Left ventricle myocardium inferior (tissue), 1 donor: ENCODE data around the gene RPL36. TPM values are rescaled to one million over a fixed set of nuclear protein-coding genes. Genes with fewer than 3 reads are reported as not detected.

Source experiments
- DNase-seq: peaks from one replicate; pipeline ENCODE4 v3.0.0-alpha.2; 2020
- H3K27ac ChIP-seq: fragments of 200-600 bp; replicated peaks from 2 replicates; pipeline ENCODE4 v1.8.0; 2021
- H3K27me3 ChIP-seq: fragments of 200-600 bp; 2 replicates; pipeline ENCODE4 v1.8.0; 2021; ENCODE audit warnings: low read depth
- H3K36me3 ChIP-seq: fragments of 200-600 bp; 2 replicates; pipeline ENCODE4 v1.8.0; 2021
- H3K4me1 ChIP-seq: fragments of 200-600 bp; 2 replicates; pipeline ENCODE4 v1.8.0; 2021
- H3K4me3 ChIP-seq: fragments of 200-600 bp; 2 replicates; pipeline ENCODE4 v1.8.0; 2021; ENCODE audit warnings: mild to moderate bottlenecking, moderate library complexity
- H3K9me3 ChIP-seq: fragments of 200-600 bp; replicated peaks from 2 replicates; pipeline ENCODE4 v1.8.0; 2021
- intact Hi-C: fragments of 100-400 bp; cut with micrococcal nuclease; formaldehyde crosslinking; loops from one replicate; pipeline ENCODE4 v1.11.0; 2022
- total RNA-seq: library from RNA; stranded (reverse); fragmentation: NEBNext Ultra II Directional; extraction: Animal tissue kit (Norgen Biotek cat#: 25700); gene quantifications from one replicate; pipeline ENCODE4 v1.2.1, GENCODE V29; 2021
- TF ChIP-seq, protein P1 (sequence below): fragments of 200-600 bp; IDR thresholded peaks from 2 replicates; pipeline ENCODE4 v1.8.0; 2021; ENCODE audit warnings: antibody characterized with exemption, mild to moderate bottlenecking, borderline replicate concordance
- donor health status: DM: no; HTN: yes; CAD: no; lungs with severe emphysema.

Gene RPL36
- total RNA-seq, 1 donor from 2014 or later: 407 TPM

DNA sequence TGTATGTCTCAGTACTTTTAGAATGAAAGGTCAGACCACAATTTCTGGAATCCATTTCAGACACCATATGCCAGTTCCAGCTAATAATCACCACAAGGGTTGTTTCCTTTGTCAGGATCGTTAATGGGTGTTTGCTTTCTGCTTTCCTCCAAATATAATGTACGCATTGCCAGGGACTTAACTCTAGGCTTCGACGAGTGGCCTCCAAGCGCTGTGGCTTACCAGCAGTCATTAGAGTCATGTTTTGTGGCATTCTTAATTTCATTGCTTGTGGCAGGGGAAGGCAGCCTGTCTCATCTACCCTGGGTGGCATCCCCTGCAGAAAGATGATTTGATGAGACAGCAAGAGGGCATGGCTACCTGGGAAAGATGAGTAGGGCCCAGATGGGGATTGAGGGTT, 44.7 kb upstream of the RPL36 start:
- intact Hi-C loops: no loop called here

DNA sequence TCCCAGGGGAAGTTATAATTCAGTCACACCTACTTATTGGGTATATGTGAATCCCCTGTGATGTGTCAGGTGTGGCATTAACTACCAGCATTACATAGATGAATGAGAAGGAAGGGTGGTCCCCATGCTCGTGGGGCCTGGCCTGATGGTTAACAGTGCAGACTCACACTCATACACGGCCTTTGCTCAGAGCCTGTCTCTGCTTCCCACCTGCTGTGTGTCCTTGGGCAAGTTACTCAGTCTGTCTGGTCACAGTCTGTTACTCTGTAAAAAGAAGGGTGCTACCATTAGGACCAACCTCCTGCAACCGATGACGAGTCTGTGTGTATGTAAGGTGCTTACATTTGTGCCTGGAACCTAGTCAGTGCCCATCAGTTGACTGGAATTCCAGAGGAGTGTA, 43.4 kb upstream of the RPL36 start:
- no peaks in the 10 kb centered on the region for H3K4me1 ChIP-seq
- H3K4me3 ChIP-seq: no peak overlapping the region
- no peaks in the 10 kb centered on the region for H3K9me3 ChIP-seq
- no peak overlapping the region for H3K27ac ChIP-seq
- TF ChIP-seq, protein P1, sequence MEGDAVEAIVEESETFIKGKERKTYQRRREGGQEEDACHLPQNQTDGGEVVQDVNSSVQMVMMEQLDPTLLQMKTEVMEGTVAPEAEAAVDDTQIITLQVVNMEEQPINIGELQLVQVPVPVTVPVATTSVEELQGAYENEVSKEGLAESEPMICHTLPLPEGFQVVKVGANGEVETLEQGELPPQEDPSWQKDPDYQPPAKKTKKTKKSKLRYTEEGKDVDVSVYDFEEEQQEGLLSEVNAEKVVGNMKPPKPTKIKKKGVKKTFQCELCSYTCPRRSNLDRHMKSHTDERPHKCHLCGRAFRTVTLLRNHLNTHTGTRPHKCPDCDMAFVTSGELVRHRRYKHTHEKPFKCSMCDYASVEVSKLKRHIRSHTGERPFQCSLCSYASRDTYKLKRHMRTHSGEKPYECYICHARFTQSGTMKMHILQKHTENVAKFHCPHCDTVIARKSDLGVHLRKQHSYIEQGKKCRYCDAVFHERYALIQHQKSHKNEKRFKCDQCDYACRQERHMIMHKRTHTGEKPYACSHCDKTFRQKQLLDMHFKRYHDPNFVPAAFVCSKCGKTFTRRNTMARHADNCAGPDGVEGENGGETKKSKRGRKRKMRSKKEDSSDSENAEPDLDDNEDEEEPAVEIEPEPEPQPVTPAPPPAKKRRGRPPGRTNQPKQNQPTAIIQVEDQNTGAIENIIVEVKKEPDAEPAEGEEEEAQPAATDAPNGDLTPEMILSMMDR: no peak
- H3K27me3 ChIP-seq: no peaks in the 10 kb centered on the region
- intact Hi-C loops: no loop called here
- peaks cover 92% of the 10 kb centered on the region for H3K36me3 ChIP-seq
- no peak for DNase-seq

More for the DNA sequence above, 44.7 kb upstream of the RPL36 start:
- H3K36me3 ChIP-seq: peaks cover 83% of the 10 kb centered on the region
- H3K4me1 ChIP-seq: no peaks in the 10 kb centered on the region
- TF ChIP-seq, protein P1: no peak
- H3K9me3 ChIP-seq: no peaks in the 10 kb centered on the region
- no peaks in the 10 kb centered on the region for H3K27me3 ChIP-seq
- H3K4me3 ChIP-seq: no peak overlapping the region
- no peak overlapping the region for H3K27ac ChIP-seq
- DNase-seq: no peak

DNA sequence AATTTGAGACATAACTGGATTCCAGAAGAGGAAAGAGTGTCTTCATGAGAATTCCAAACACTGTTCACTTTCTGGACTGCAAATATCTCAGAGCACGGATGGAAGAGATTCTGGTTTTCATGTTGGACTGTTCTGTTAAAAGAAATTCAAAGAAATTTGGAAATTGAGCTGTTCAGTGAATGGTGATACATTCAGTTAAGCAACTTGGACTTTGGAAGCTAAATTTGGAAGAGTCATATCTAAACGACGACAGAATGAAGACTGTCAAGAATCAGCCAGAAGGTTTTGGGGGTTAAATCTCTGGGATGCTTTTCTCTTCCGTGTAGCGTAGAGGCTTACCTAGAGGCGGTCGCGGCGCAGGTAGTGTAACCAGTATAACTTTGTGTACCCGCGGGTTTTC, 41.6 kb upstream of the RPL36 start:
- Histone ChIP-seq H3K36me3 (peaks cover 92% of the 10 kb centered on the region), H3K27me3 (no peaks in the 10 kb centered on the region), H3K4me3 (no peak overlapping the region), H3K4me1 (no peaks in the 10 kb centered on the region), H3K9me3 (no peaks in the 10 kb centered on the region), H3K27ac (no peak overlapping the region)
- intact Hi-C loops: no loop called here
- no peak for DNase-seq
- TF ChIP-seq, protein P1: no peak

DNA sequence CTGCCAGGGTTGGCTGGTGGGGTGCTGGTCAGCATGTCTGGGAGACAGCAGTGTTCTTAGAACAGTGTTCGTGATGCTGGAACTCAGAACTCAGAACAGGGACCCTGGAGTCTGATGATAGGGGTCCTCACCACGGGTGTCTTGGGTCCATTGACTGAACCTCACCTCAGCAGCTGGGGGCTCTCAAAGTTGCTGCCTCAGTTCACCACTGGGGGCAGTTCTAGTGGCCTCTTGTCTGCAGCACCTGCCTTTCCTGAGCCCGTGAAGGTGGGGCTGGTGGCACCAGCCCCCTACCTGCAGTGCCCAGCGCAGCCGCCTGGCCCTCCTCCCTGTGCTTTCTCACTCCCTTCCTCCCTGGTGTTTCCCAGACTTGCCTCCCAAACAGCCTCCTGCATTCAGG, 38.7 kb upstream of the RPL36 start:
- H3K36me3 ChIP-seq: peaks cover 92% of the 10 kb centered on the region
- intact Hi-C loops: no loop called here
- TF ChIP-seq, protein P1: no peak

GRCh38 chr19:5652261-5652660, 37.8 kb upstream of the RPL36 start:
- intact Hi-C loops: no loop called here
- TF ChIP-seq, protein P1: no peak
- Histone ChIP-seq H3K36me3 (peaks cover 92% of the 10 kb centered on the region), H3K27me3 (no peaks in the 10 kb centered on the region), H3K4me3 (no peak overlapping the region), H3K4me1 (no peaks in the 10 kb centered on the region), H3K27ac (no peak overlapping the region), H3K9me3 (no peaks in the 10 kb centered on the region)
- no peak for DNase-seq

More for the DNA sequence above, 38.7 kb upstream of the RPL36 start:
- H3K4me3 ChIP-seq: no peak overlapping the region
- no peak overlapping the region for H3K27ac ChIP-seq
- no peaks in the 10 kb centered on the region for H3K4me1 ChIP-seq
- no peaks in the 10 kb centered on the region for H3K9me3 ChIP-seq
- no peaks in the 10 kb centered on the region for H3K27me3 ChIP-seq
- no peak for DNase-seq

- Histone ChIP-seq H3K9me3 (no peaks in the 10 kb centered on the region), H3K4me1 (no peaks in the 10 kb centered on the region), H3K36me3 (peaks cover 100% of the 10 kb centered on the region), H3K27ac (no peak overlapping the region), H3K4me3 (no peak overlapping the region), H3K27me3 (no peaks in the 10 kb centered on the region)
- intact Hi-C loops: no loop called here
- TF ChIP-seq, protein P1: no peak
- no peak for DNase-seq
These were observed 35.2 kb upstream of the RPL36 start for GRCh38 chr19:5654931-5655330.
